Gastrocnemius medialis (tissue), 4 donors: Measurements from ENCODE around the gene MNS1. TPM values are rescaled to one million over a fixed set of nuclear protein-coding genes. Genes with fewer than 3 reads are reported as not detected.

Experiments
- ATAC-seq, 2 donors: fragments of 150-250 bp; one replicate each; pipeline ENCODE4 v1.9.1; 2016
- DNase-seq, 2 donors: peaks; one replicate each; pipeline ENCODE4 v3.0.0-alpha.2; 2019
- H3K27ac ChIP-seq, 4 donors: fragments of 200-600 bp; sonication (generic); 1 replicate in 1 of 4; 2 replicates in 3 of 4; pipeline ENCODE4 v1.5.1; 2016 to 2018; ENCODE audit warnings: mild to moderate bottlenecking in 2 of 4, moderate library complexity in 1 of 4
- H3K27me3 ChIP-seq, 3 donors: fragments of 200-600 bp; sonication (generic) in 2 of 3; 1 replicate in 1 of 3; 2 replicates in 2 of 3; pipeline versions ENCODE4 v1.5.1 to v1.6.0; 2016 to 2019; ENCODE audit warnings: mild to moderate bottlenecking in 1 of 3, moderate library complexity in 1 of 3
- H3K36me3 ChIP-seq, 2 donors: fragments of 200-600 bp; sonication (generic) in 1 of 2; one replicate each; pipeline ENCODE4 v1.5.1; 2017 to 2018
- H3K4me1 ChIP-seq, 2 donors: fragments of 200-600 bp; sonication (generic) in 1 of 2; one replicate each; pipeline ENCODE4 v1.5.1; 2016 to 2017; ENCODE audit warnings: mild to moderate bottlenecking in 2 of 2
- H3K4me3 ChIP-seq, 4 donors: fragments of 200-600 bp; sonication (generic) in 3 of 4; 1 replicate in 1 of 4; 2 replicates in 3 of 4; pipeline ENCODE4 v1.5.1; 2016 to 2019; ENCODE audit warnings: mild to moderate bottlenecking in 2 of 4
- H3K9me3 ChIP-seq, 3 donors: fragments of 200-600 bp; sonication (generic) in 2 of 3; 1 replicate in 1 of 3; 2 replicates in 2 of 3; pipeline ENCODE4 v1.5.1; 2016 to 2019
- POLR2A ChIP-seq, 2 donors: fragments of 450-650 bp; IDR thresholded peaks; one replicate each; pipeline ENCODE4 v1.6.1; 2017; ENCODE audit warnings: antibody characterized with exemption in 2 of 2, mild to moderate bottlenecking in 2 of 2, moderate library complexity in 2 of 2
- in situ Hi-C, 4 donors: fragments of 200-750 bp; cut with MboI; loops; one replicate each; pipeline versions ENCODE4 v1.15.0 to v1.8.0; 2017; ENCODE audit warnings: low sequenced_read_pairs in 4 of 4
- intact Hi-C: fragments of 100-400 bp; cut with DNase I; formaldehyde crosslinking; loops from one replicate; pipeline ENCODE4 v1.15.1; 2023; ENCODE audit warnings: low total_unique reads
- total RNA-seq, 4 donors: library from RNA; depleted of rRNA; stranded (reverse); fragments of >200 nt; gene quantifications; one replicate each; pipeline versions ENCODE4 v1.1.0 to v1.2.3, GENCODE V29; 2016
- TF ChIP-seq, protein P1 (sequence below), 5 experiments: fragments of 450-650 bp in 3 of 5; fragments of 200-600 bp in 2 of 5; sonication (generic) in 2 of 5; IDR thresholded peaks in 4 of 5; conservative IDR thresholded peaks in 1 of 5; 1 replicate in 4 of 5; 2 replicates in 1 of 5; pipeline ENCODE4 v1.5.1; 2016 to 2019; ENCODE audit warnings: antibody characterized with exemption in 5 of 5, mild to moderate bottlenecking in 3 of 5, moderate library complexity in 3 of 5

Gene MNS1
- total RNA-seq, 4 donors from 2014 or later, result 0.44 to 0.66 (median 0.62) TPM; not detected in 1

- Histone ChIP-seq H3K27ac (no peak overlapping the region), H3K27me3 (no peaks in the 10 kb centered on the region), H3K4me3 (no peak overlapping the region), H3K36me3 (no peaks in the 10 kb centered on the region), H3K9me3 (no peaks in the 10 kb centered on the region), H3K4me1 (peaks cover 0 to 5% of the 10 kb centered on the region in 2 donors)
- ATAC-seq (no peak), DNase-seq (no peak)
- in situ Hi-C loops, result no loop called here
- TF ChIP-seq POLR2A (IDR thresholded peaks at IDR 0.05), result no peak
- TF ChIP-seq, protein P1, sequence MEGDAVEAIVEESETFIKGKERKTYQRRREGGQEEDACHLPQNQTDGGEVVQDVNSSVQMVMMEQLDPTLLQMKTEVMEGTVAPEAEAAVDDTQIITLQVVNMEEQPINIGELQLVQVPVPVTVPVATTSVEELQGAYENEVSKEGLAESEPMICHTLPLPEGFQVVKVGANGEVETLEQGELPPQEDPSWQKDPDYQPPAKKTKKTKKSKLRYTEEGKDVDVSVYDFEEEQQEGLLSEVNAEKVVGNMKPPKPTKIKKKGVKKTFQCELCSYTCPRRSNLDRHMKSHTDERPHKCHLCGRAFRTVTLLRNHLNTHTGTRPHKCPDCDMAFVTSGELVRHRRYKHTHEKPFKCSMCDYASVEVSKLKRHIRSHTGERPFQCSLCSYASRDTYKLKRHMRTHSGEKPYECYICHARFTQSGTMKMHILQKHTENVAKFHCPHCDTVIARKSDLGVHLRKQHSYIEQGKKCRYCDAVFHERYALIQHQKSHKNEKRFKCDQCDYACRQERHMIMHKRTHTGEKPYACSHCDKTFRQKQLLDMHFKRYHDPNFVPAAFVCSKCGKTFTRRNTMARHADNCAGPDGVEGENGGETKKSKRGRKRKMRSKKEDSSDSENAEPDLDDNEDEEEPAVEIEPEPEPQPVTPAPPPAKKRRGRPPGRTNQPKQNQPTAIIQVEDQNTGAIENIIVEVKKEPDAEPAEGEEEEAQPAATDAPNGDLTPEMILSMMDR (IDR thresholded peaks at IDR 0.05 in 4 of 5, conservative IDR thresholded peaks at IDR 0.05 in 1 of 5), result no peak
- intact Hi-C loops, result no loop called here
Measured at GRCh38 chr15:56460071-56460470, 4.9 kb downstream of the MNS1 start.

GRCh38 chr15:56459096-56459495, 5.8 kb downstream of the MNS1 start:
- H3K9me3 ChIP-seq, result no peaks in the 10 kb centered on the region
- no peak for TF ChIP-seq POLR2A (IDR thresholded peaks at IDR 0.05)
- TF ChIP-seq, protein P1 (IDR thresholded peaks at IDR 0.05 in 4 of 5, conservative IDR thresholded peaks at IDR 0.05 in 1 of 5), result no peak
- in situ Hi-C loops, result no loop called here
- intact Hi-C loops, result no loop called here
- no peak overlapping the region for H3K4me3 ChIP-seq
- H3K4me1 ChIP-seq, result peaks cover 0 to under 1% of the 10 kb centered on the region in 2 donors
- H3K27me3 ChIP-seq, result no peaks in the 10 kb centered on the region
- H3K27ac ChIP-seq, result no peak overlapping the region
- no peaks in the 10 kb centered on the region for H3K36me3 ChIP-seq
- no peak for DNase-seq
- ATAC-seq, result no peak

GRCh38 chr15:56456229-56456628, 8.7 kb downstream of the MNS1 start:
- Histone ChIP-seq H3K27me3 (no peaks in the 10 kb centered on the region), H3K36me3 (no peaks in the 10 kb centered on the region), H3K27ac (no peak overlapping the region), H3K9me3 (no peaks in the 10 kb centered on the region), H3K4me1 (no peaks in the 10 kb centered on the region), H3K4me3 (no peak overlapping the region)
- in situ Hi-C loops (no loop called here), intact Hi-C loops (no loop called here)
- no peak for DNase-seq
- TF ChIP-seq, protein P1 (IDR thresholded peaks at IDR 0.05 in 4 of 5, conservative IDR thresholded peaks at IDR 0.05 in 1 of 5), result no peak
- TF ChIP-seq POLR2A (IDR thresholded peaks at IDR 0.05), result no peak
- no peak for ATAC-seq

- Histone ChIP-seq H3K27ac (no peak overlapping the region), H3K4me3 (no peak overlapping the region), H3K4me1 (no peaks in the 10 kb centered on the region), H3K36me3 (no peaks in the 10 kb centered on the region), H3K9me3 (no peaks in the 10 kb centered on the region), H3K27me3 (no peaks in the 10 kb centered on the region)
- DNase-seq (no peak), ATAC-seq (no peak)
- intact Hi-C loops, result no loop called here
- TF ChIP-seq POLR2A (IDR thresholded peaks at IDR 0.05), result no peak
- TF ChIP-seq, protein P1 (IDR thresholded peaks at IDR 0.05 in 4 of 5, conservative IDR thresholded peaks at IDR 0.05 in 1 of 5), result no peak
- in situ Hi-C loops, result no loop called here
Measured at GRCh38 chr15:56454836-56455235, 10.1 kb downstream of the MNS1 start.

DNA sequence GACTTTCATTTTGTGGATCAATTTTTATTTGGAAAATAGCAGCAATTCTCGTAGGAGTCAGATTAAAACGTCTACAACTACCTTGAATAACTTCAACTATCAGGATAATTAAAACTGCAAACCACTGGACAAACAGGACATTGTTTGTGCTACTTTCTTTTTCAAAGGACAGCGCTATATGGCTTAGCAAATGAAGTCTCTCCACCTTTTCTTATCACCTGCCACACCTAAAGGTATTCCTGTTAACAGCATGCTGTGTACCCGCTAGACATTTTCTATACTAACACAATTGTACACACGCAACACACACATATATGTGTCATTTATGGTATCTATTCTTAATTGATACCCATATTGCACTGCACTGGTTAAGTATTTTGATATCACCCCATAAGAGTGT, 19.2 kb downstream of the MNS1 start:
- Histone ChIP-seq H3K36me3 (no peaks in the 10 kb centered on the region), H3K27ac (no peak overlapping the region), H3K9me3 (no peaks in the 10 kb centered on the region), H3K27me3 (no peaks in the 10 kb centered on the region), H3K4me1 (no peaks in the 10 kb centered on the region), H3K4me3 (no peak overlapping the region)
- no peak for DNase-seq
- in situ Hi-C loops, result no loop called here
- intact Hi-C loops, result no loop called here
- TF ChIP-seq, protein P1 (IDR thresholded peaks at IDR 0.05 in 4 of 5, conservative IDR thresholded peaks at IDR 0.05 in 1 of 5), result no peak
- no peak for TF ChIP-seq POLR2A (IDR thresholded peaks at IDR 0.05)
- no peak for ATAC-seq
